ENCODE measurements around the gene UNKL. TPM values are rescaled to one million over a fixed set of nuclear protein-coding genes. Genes with fewer than 3 reads are reported as not detected.

The UNKL gene
- total and polyA plus RNA-seq, 2 of the 8 experiments (the other 6 are each of a cell fraction or from before 2014, with no cell fraction given), result 25.1 to 31.8 TPM

DNA sequence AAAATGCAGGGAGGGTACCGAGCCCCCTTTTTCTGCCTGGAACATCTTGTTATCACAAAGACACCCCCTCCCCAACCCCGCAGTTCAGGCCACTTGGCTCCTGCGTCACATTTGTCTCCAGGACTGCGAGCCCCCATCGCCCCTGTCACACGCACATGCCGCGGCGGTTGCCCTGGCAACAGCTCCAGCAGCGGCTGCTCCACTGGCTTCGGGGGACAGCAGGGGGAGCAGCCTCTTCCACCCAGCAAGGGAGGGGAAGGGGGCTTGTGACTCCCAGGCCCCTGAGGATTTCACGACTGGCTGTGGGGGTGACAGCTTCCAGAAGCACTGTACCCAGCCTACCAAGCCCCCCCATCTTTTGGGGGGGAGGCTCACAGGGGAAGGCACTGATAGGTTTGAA lies 78.5 kb downstream of the UNKL start:
- Histone ChIP-seq H3K18ac (ENCODE audit: extremely low read depth, low read length) (no peak overlapping the region), H2BK20ac (ENCODE audit: low read length) (no peak overlapping the region), H3K36me3 (ENCODE audit: control insufficient read depth in 2 of 4, insufficient read depth in 4 of 4, low read length in 3 of 4) (no peaks in the 10 kb centered on the region), H3K4me2 (ENCODE audit: insufficient read depth in 1 of 2, low read depth in 2 of 2, low read length in 2 of 2) (no peak overlapping the region), H4K5ac (ENCODE audit: insufficient read length, low read depth, low read length) (no peak overlapping the region), H3K4me1 (replicated peaks in 1 of 4; ENCODE audit: control insufficient read depth in 3 of 4, insufficient read depth in 4 of 4, low read length in 3 of 4) (peaks cover 0 to 15% (median 13%) of the 10 kb centered on the region in 4 experiments; a peak in 4 of 7 replicates), H3K27ac (ENCODE audit: low read depth, low read length) (no peak overlapping the region), H3K4me3 (ENCODE audit: extremely low read depth in 1 of 4, insufficient read depth in 2 of 4, low read depth in 3 of 4, low read length in 4 of 4) (no peak overlapping the region), H3K9me3 (ENCODE audit: insufficient read depth in 2 of 2, low read depth in 1 of 2, low read length in 1 of 2) (no peaks in the 10 kb centered on the region), H3K23ac (ENCODE audit: insufficient read length) (no peak overlapping the region), H3K23me2 (ENCODE audit: low read depth, low read length) (peaks cover 13% of the 10 kb centered on the region; the same call in 1 of the 2 replicates), H4K20me1 (replicated peaks in 1 of 2; ENCODE audit: control insufficient read depth in 1 of 2, insufficient read depth in 2 of 2, low read length in 2 of 2) (peaks cover 7 to 21% of the 10 kb centered on the region in 2 experiments), H3K56ac (replicated peaks; ENCODE audit: insufficient read length, low read depth, low read length) (no peak overlapping the region), H3K79me1 (ENCODE audit: low read depth, low read length) (no peaks in the 10 kb centered on the region), H2AFZ (ENCODE audit: low read length) (no peak overlapping the region), H3K27me3 (replicated peaks in 1 of 4; ENCODE audit: control insufficient read depth in 3 of 4, extremely low read depth in 1 of 4, insufficient read depth in 3 of 4, low read length in 3 of 4) (peaks cover 19 to 53% (median 40%) of the 10 kb centered on the region in 4 experiments), H3K9ac (replicated peaks in 1 of 4; ENCODE audit: extremely low read depth in 1 of 4, low read depth in 3 of 4, low read length in 3 of 4) (no peak overlapping the region), H2BK15ac (ENCODE audit: low read length) (no peak overlapping the region), H2AK5ac (ENCODE audit: low read depth, low read length) (no peak overlapping the region), H3K14ac (ENCODE audit: insufficient read length) (no peak overlapping the region), H4K8ac (ENCODE audit: extremely low read depth, insufficient read depth, low read length) (peak overlapping the region; percentile 89; the same call in 1 of the 2 replicates), H4K91ac (replicated peaks; ENCODE audit: insufficient read length, low read length) (no peak overlapping the region), H2BK120ac (replicated peaks; ENCODE audit: low read depth, low read length) (no peak overlapping the region), H2BK5ac (ENCODE audit: low read depth, low read length) (no peak overlapping the region), H2BK12ac (ENCODE audit: low read depth, low read length) (no peak overlapping the region), H3K79me2 (ENCODE audit: control insufficient read depth in 1 of 2, insufficient read depth in 2 of 2, low read length in 2 of 2) (no peaks in the 10 kb centered on the region), H3K4ac (replicated peaks; ENCODE audit: insufficient read length, low read depth, low read length) (no peak overlapping the region)
- ChIA-PET POLR2A (ENCODE audit: partially characterized antibody) (interaction anchor here (1.0 to 2.6 kb wide), 7 partner anchors 12 to 175 kb away, joined by 3 to 13 read pairs (median 4); no protein-coding TSS in a partner anchor), CTCF (ENCODE audit: partially characterized antibody) (interaction anchor here (0.6 to 5.2 kb wide), 10 partner anchors 9 to 520 kb away, joined by 3 to 43 read pairs (median 4); no protein-coding TSS in a partner anchor)
- WGBS, 2 experiments (ENCODE audit: extremely low coverage in 1 of 2, insufficient coverage in 1 of 2, insufficient read length in 1 of 2, insufficient replicate concordance in 2 of 2, low coverage in 1 of 2, low lambda C conversion rate in 2 of 2, missing lambda C conversion rate in 1 of 2), result 39% methylated on average over 8 of the region's 12 CpGs; no CpG with 5 or more reads in 1 of the 2 experiments
- no peak for DNase-seq (ENCODE audit: low read depth in 1 of 2, low spot score in 2 of 2)
- no peak for FAIRE-seq
- TF ChIP-seq POLR2A (IDR thresholded peaks at IDR 0.05; ENCODE audit: control extremely low read depth in 1 of 2, low read depth in 2 of 2, low read length in 2 of 2) (no peak), SIN3A (conservative IDR thresholded peaks at IDR 0.05 in 1 of 2, IDR thresholded peaks at IDR 0.05 in 1 of 2; ENCODE audit: low read depth in 1 of 2, low read length in 2 of 2) (0 out of 4 replicates have a peak, but pooled peaks of 1 of the 2 experiments have one; percentile 51), NANOG (IDR thresholded peaks at IDR 0.05; ENCODE audit: insufficient read depth, low read depth, low read length, poor library complexity, severe bottlenecking) (no peak), SUZ12 (IDR thresholded peaks at IDR 0.05; ENCODE audit: low read length) (no peak), PHF8 (conservative IDR thresholded peaks at IDR 0.05; ENCODE audit: low read depth, low read length) (no peak), SIRT6 (IDR thresholded peaks at IDR 0.05; ENCODE audit: low read length) (no peak), ZNF274 (IDR thresholded peaks at IDR 0.05; ENCODE audit: borderline replicate concordance, extremely low read depth, low read length) (no peak), CBX5 (IDR thresholded peaks at IDR 0.05; ENCODE audit: low read depth, low read length) (no peak), EGR1 (IDR thresholded peaks at IDR 0.05; ENCODE audit: borderline replicate concordance, low read depth, low read length) (no peak), BRCA1 (IDR thresholded peaks at IDR 0.05; ENCODE audit: low read depth, low read length) (no peak), EP300 (IDR thresholded peaks at IDR 0.05; ENCODE audit: borderline replicate concordance in 1 of 2, low read depth in 2 of 2, low read length in 2 of 2) (no peak)
- TF ChIP-seq, protein P1, sequence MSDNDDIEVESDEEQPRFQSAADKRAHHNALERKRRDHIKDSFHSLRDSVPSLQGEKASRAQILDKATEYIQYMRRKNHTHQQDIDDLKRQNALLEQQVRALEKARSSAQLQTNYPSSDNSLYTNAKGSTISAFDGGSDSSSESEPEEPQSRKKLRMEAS (IDR thresholded peaks at IDR 0.05), result 0 out of 2 replicates have a peak, but pooled peaks have one; percentile 27
